SK-N-SH treated with all-trans-retinoic acid at 6 μM for 48 hours (cell line): ENCODE results near the gene MSMB.
"Not testable (repeated sequence)": the region's sequence is repeated elsewhere in the genome, so short reads cannot be mapped to it uniquely, and the experiment has no call there.

Source experiments
- ATAC-seq: fragments of 200-7000 bp; cut with Tn5 transposase; 3 replicates; pipeline ENCODE4 v1.9.1; 2020; ENCODE audit warnings: mild to moderate bottlenecking, moderate library complexity
- ARNTL ChIP-seq: fragments of 450-650 bp; formaldehyde crosslinking; IDR thresholded peaks from 2 replicates; pipeline ENCODE4 v1.5.0; 2020; ENCODE audit warnings: low read depth, mild to moderate bottlenecking, moderate library complexity, borderline replicate concordance
- BACH2 ChIP-seq: fragments of 250-450 bp; sonication (Bioruptor Pico); IDR thresholded peaks from 2 replicates; pipeline ENCODE4 v1.9.0; 2021; ENCODE audit warnings: mild to moderate bottlenecking, borderline replicate concordance
- CSDC2 ChIP-seq: fragments of 250-450 bp; sonication (Bioruptor Pico); IDR thresholded peaks from 2 replicates; pipeline ENCODE4 v1.5.0; 2020; ENCODE audit warnings: mild to moderate bottlenecking, moderate library complexity
- GLIS3 ChIP-seq: fragments of 250-450 bp; sonication (Bioruptor Pico); IDR thresholded peaks from 2 replicates; pipeline ENCODE4 v1.5.0; 2020; ENCODE audit warnings: mild to moderate bottlenecking, moderate library complexity
- ISL1 ChIP-seq: fragments of 250-450 bp; sonication (Bioruptor Pico); IDR thresholded peaks from 2 replicates; pipeline ENCODE4 v2.1.2; 2022; ENCODE audit warnings: mild to moderate bottlenecking, moderate library complexity
- OSR1 ChIP-seq: fragments of 250-450 bp; sonication (Bioruptor Pico); IDR thresholded peaks from 2 replicates; pipeline ENCODE4 v1.8.0; 2022; ENCODE audit warnings: moderate library complexity, mild to moderate bottlenecking, inconsistent platforms
- PATZ1 ChIP-seq: fragments of 250-450 bp; sonication (Bioruptor Pico); IDR thresholded peaks from 2 replicates; pipeline ENCODE4 v1.8.0; 2020; ENCODE audit warnings: mild to moderate bottlenecking, moderate library complexity, borderline replicate concordance
- PPARA ChIP-seq: fragments of 250-450 bp; sonication (Bioruptor Pico); IDR thresholded peaks from 2 replicates; pipeline ENCODE4 v1.5.0; 2020; ENCODE audit warnings: mild to moderate bottlenecking, borderline replicate concordance
- RARB ChIP-seq: fragments of 250-450 bp; sonication (Bioruptor Pico); IDR thresholded peaks from 2 replicates; pipeline ENCODE4 v1.8.0; 2021; ENCODE audit warnings: mild to moderate bottlenecking, moderate library complexity
- SNAI2 ChIP-seq: fragments of 250-450 bp; sonication (Bioruptor Pico); IDR thresholded peaks from 2 replicates; pipeline ENCODE4 v1.5.0; 2020; ENCODE audit warnings: mild to moderate bottlenecking, moderate library complexity
- ZC3H10 ChIP-seq: fragments of 250-450 bp; sonication (Bioruptor Pico); IDR thresholded peaks from 2 replicates; pipeline ENCODE4 v1.5.1; 2021; ENCODE audit warnings: mild to moderate bottlenecking, moderate library complexity
- ZFP3 ChIP-seq: fragments of 250-450 bp; sonication (Bioruptor Pico); IDR thresholded peaks from 2 replicates; pipeline ENCODE4 v1.5.0; 2020; ENCODE audit warnings: mild to moderate bottlenecking, moderate library complexity
- ZNF565 ChIP-seq: fragments of 450-650 bp; formaldehyde crosslinking; conservative IDR thresholded peaks from 2 replicates; pipeline ENCODE4 v1.5.0; 2020; ENCODE audit warnings: low read depth, mild to moderate bottlenecking, moderate library complexity
- ZNF70 ChIP-seq: fragments of 450-650 bp; formaldehyde crosslinking; IDR thresholded peaks from 2 replicates; pipeline ENCODE4 v1.5.0; 2020; ENCODE audit warnings: mild to moderate bottlenecking, moderate library complexity
- TF ChIP-seq, protein P1 (sequence below): fragments of 250-450 bp; sonication (Bioruptor Pico); IDR thresholded peaks from 2 replicates; pipeline ENCODE4 v1.8.0; 2021; ENCODE audit warnings: low read depth, mild to moderate bottlenecking, moderate library complexity, borderline replicate concordance
- TF ChIP-seq, protein P2 (sequence below): fragments of 250-450 bp; sonication (Bioruptor Pico); IDR thresholded peaks from 2 replicates; pipeline ENCODE4 v1.5.1; 2020; ENCODE audit warnings: low read depth, mild to moderate bottlenecking, moderate library complexity

The MSMB gene

DNA sequence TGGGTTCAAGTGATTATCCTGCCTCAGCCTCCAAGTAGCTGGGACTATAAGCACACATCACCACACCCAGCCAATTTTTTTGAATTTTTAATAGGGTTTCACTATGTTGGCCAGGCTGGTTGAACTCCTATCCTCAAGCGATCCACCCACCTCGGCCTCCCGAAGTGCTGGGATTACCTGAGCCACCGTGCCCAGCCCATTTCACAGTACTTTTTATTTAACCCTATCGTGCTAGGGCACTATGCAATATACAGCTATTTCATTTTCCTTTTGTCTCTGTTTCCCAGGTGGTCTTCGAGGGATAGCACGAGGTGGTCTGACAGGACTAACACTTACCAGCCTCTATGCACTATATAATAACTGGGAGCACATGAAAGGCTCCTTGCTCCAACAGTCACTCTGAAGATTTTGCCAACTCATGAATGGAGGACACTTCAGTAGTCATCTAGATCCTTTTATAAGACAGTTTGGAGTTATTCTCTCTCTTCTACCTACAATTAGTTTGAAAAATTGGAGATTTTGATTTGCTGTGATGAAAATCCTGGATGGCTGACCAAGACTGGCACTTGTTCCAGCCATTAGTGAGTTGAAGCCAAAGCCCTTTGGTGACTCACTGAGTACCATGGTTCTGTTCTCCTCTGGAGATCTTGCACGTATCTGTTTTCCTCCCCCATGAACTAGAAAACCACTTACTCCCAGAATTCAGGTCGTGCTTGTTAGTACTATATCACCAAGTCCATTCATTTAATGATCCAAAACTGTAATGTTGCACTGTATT lies 43.0 kb downstream of the MSMB start:
- no peak for TF ChIP-seq PPARA
- TF ChIP-seq ARNTL (CRISPR knock-in tag): no peak
- TF ChIP-seq ISL1 (CRISPR knock-in tag): no peak
- no peak for TF ChIP-seq ZC3H10
- TF ChIP-seq BACH2 (CRISPR knock-in tag): no peak
- no peak for TF ChIP-seq CSDC2 (CRISPR knock-in tag)
- TF ChIP-seq, protein P1, sequence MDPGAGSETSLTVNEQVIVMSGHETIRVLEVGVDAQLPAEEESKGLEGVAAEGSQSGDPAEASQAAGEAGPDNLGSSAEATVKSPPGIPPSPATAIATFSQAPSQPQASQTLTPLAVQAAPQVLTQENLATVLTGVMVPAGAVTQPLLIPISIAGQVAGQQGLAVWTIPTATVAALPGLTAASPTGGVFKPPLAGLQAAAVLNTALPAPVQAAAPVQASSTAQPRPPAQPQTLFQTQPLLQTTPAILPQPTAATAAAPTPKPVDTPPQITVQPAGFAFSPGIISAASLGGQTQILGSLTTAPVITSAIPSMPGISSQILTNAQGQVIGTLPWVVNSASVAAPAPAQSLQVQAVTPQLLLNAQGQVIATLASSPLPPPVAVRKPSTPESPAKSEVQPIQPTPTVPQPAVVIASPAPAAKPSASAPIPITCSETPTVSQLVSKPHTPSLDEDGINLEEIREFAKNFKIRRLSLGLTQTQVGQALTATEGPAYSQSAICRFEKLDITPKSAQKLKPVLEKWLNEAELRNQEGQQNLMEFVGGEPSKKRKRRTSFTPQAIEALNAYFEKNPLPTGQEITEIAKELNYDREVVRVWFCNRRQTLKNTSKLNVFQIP (CRISPR knock-in tag): no peak
- TF ChIP-seq ZNF70 (CRISPR knock-in tag): no peak
- TF ChIP-seq SNAI2 (CRISPR knock-in tag): no peak
- ATAC-seq: no peak

- not testable (repeated sequence) for ATAC-seq
Observed at GRCh38 chr10:46002189-46002687, 43.8 kb downstream of the MSMB start.

DNA sequence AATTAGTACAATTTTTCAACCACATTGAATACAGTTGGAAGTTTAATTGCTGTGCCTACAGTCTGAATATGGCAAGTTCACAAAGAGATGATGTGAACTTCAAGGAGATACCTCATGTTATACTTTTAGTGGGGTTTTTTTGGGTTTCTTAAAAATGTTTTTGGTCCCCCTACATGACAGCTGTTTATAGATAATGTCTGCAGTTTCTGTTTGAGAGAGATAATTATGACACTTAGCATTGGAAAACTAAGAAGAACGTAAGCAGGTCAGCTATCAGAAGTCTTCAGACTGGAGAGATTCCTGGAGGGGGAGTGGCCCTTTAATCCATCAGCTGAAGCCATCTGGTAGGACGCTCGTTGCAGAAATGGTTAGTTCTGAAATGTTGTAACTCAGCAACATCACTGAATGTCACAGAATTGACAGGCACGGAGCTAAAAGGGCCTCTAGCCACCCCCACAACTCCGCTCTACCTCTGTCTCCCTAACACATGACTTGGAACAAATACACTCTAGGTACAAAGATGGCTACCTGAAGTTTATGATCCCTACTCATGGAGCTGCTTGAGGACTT lies 44.8 kb downstream of the MSMB start:
- TF ChIP-seq GLIS3 (CRISPR knock-in tag) (no peak), RARB (CRISPR knock-in tag) (no peak), ZNF70 (CRISPR knock-in tag) (no peak), SNAI2 (CRISPR knock-in tag) (no peak), ARNTL (CRISPR knock-in tag) (no peak), ZNF565 (CRISPR knock-in tag) (no peak), OSR1 (CRISPR knock-in tag) (no peak), ZC3H10 (no peak), PPARA (no peak), ISL1 (CRISPR knock-in tag) (no peak)
- TF ChIP-seq, protein P1 (CRISPR knock-in tag): no peak
- TF ChIP-seq, protein P2, sequence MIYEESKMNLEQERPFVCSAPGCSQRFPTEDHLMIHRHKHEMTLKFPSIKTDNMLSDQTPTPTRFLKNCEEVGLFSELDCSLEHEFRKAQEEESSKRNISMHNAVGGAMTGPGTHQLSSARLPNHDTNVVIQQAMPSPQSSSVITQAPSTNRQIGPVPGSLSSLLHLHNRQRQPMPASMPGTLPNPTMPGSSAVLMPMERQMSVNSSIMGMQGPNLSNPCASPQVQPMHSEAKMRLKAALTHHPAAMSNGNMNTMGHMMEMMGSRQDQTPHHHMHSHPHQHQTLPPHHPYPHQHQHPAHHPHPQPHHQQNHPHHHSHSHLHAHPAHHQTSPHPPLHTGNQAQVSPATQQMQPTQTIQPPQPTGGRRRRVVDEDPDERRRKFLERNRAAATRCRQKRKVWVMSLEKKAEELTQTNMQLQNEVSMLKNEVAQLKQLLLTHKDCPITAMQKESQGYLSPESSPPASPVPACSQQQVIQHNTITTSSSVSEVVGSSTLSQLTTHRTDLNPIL (CRISPR knock-in tag): no peak
- no peak for ATAC-seq

- no peak for TF ChIP-seq ARNTL (CRISPR knock-in tag)
- no peak for ATAC-seq
Observed at GRCh38 chr10:46000538-46000937, 45.5 kb downstream of the MSMB start.

DNA sequence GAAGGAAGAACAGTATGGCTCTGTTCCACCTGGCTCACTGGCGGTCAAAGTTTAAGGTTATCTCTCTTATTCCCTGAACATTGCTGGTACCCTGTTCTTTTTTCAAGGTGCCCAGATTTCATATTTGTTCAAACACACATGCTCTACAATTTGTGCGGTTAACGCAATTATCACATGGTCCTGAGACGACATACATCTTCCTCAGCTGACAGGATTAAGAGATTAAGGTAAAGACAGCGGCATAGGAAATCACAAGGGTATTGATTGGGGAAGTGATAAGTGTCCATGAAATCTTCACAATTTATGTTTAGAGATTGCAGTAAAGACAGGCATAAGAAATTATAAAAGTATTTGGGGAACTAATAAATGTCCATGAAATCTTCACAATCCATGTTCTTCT lies 46.1 kb downstream of the MSMB start:
- ATAC-seq: not testable (repeated sequence)

GRCh38 chr10:45997994-45998763 lies 47.9 kb downstream of the MSMB start:
- no peak for ATAC-seq
- no peak for TF ChIP-seq SNAI2 (CRISPR knock-in tag)
- no peak for TF ChIP-seq PATZ1 (CRISPR knock-in tag)
- TF ChIP-seq, protein P1 (CRISPR knock-in tag): no peak
- TF ChIP-seq ZFP3 (CRISPR knock-in tag): no peak
